Fibroblast of the aortic adventitia (primary cell): ENCODE results near the gene NAE1. TPM values are rescaled to one million over a fixed set of nuclear protein-coding genes. Genes with fewer than 3 reads are reported as not detected.

Source experiments
- DNase-seq: peaks from one replicate; pipeline ENCODE4 v3.0.0-alpha.2; 2010; ENCODE audit warnings: low read depth
- H3K4me3 ChIP-seq: 2 replicates; pipeline ENCODE4 v1.5.1; 2011; ENCODE audit warnings: low read depth, mild to moderate bottlenecking, control low read depth, low read length, moderate library complexity
- CTCF ChIP-seq: IDR thresholded peaks from 2 replicates; pipeline ENCODE4 v1.5.1; 2011; ENCODE audit warnings: mild to moderate bottlenecking, low read length, control low read depth, inconsistent platforms; ENCODE audit not compliant: insufficient read depth
- total RNA-seq: library from RNA; depleted of rRNA; stranded (reverse); fragments of >200 nt; gene quantifications from 2 replicates; pipeline ENCODE4 v1.2.3, GENCODE V29; 2012; ENCODE audit warnings: low replicate concordance

The NAE1 gene
- total RNA-seq, 1 donor: 71.3 TPM

GRCh38 chr16:66845080-66845410, 14.3 kb upstream of the NAE1 start:
- no peak for TF ChIP-seq CTCF
- no peak for DNase-seq
- H3K4me3 ChIP-seq: peak overlapping the region; percentile 50

- no peak for TF ChIP-seq CTCF
- H3K4me3 ChIP-seq: peak within 1 kb of the TSS; percentile 50
- no peak for DNase-seq
Observed at GRCh38 chr16:66844342-66845079, 13.7 kb upstream of the NAE1 start, which contains the start of gene CA7. Gene CA7, plus strand, starts transcription at chr16:66844414. Its CDS starts 74 bp downstream, at chr16:66844488.

- DNase-seq: no peak
- no peak overlapping the region for H3K4me3 ChIP-seq
- TF ChIP-seq CTCF: no peak
Observed at GRCh38 chr16:66844009-66844341, 13.2 kb upstream of the NAE1 start.

- no peak for DNase-seq
- no peak for TF ChIP-seq CTCF
Observed at GRCh38 chr16:66843191-66843590, 12.4 kb upstream of the NAE1 start.

GRCh38 chr16:66842765-66843164, 12.0 kb upstream of the NAE1 start:
- TF ChIP-seq CTCF: no peak
- DNase-seq: no peak
- H3K4me3 ChIP-seq: no peak overlapping the region

More at GRCh38 chr16:66843191-66843590, 12.4 kb upstream of the NAE1 start:
- no peak overlapping the region for H3K4me3 ChIP-seq

- H3K4me3 ChIP-seq: no peak overlapping the region
- no peak for DNase-seq
- no peak for TF ChIP-seq CTCF
Observed at GRCh38 chr16:66841366-66841765, 10.6 kb upstream of the NAE1 start.

GRCh38 chr16:66840883-66841282, 10.1 kb upstream of the NAE1 start:
- DNase-seq: no peak
- no peak overlapping the region for H3K4me3 ChIP-seq
- no peak for TF ChIP-seq CTCF
